Keratinocyte (primary cell): ENCODE results near the gene PRAF2.

Experiments
- CTCF ChIP-seq, 3 experiments: IDR thresholded peaks in 1 of 3; conservative IDR thresholded peaks in 1 of 3; optimal IDR thresholded peaks in 1 of 3; 2 replicates in 2 of 3; 3 replicates in 1 of 3; pipeline versions ENCODE3 to v1.5.1; 2011; ENCODE audit warnings: low read length in 3 of 3, mild to moderate bottlenecking in 3 of 3, moderate library complexity in 2 of 3, control low read depth in 1 of 3, inconsistent platforms in 1 of 3; ENCODE audit not compliant: insufficient read depth in 2 of 3; ENCODE audit errors: extremely low read depth in 1 of 3
- EZH2 ChIP-seq: IDR thresholded peaks from one replicate; pipeline ENCODE4 v1.6.1; 2012; ENCODE audit warnings: inconsistent platforms, mild to moderate bottlenecking, low read length, moderate library complexity

GRCh38 chrX:49077941-49078340 lies 4.1 kb upstream of the PRAF2 start:
- TF ChIP-seq CTCF (optimal IDR thresholded peaks at IDR 0.05 in 1 of 3, IDR thresholded peaks at IDR 0.05 in 1 of 3, conservative IDR thresholded peaks at IDR 0.05 in 1 of 3; ENCODE audit: extremely low read depth in 1 of 3, insufficient read depth in 2 of 3, low read length in 3 of 3) (no peak), EZH2 (no peak)
